Coronary artery (tissue), 2 donors: ENCODE measurements around the gene ATRN.

Experiments used
- DNase-seq: peaks from one replicate; pipeline ENCODE4 v3.0.0-alpha.2; 2017; ENCODE audit warnings: low spot score
- H3K27ac ChIP-seq, 2 donors: fragments of 200-600 bp; sonication (generic); one replicate each; pipeline ENCODE4 v1.5.1; 2016 to 2019
- H3K4me3 ChIP-seq: fragments of 200-600 bp; sonication (generic); 2 replicates; pipeline ENCODE4 v1.5.1; 2016; ENCODE audit warnings: mild to moderate bottlenecking, moderate library complexity
- TF ChIP-seq, protein P1 (sequence below): fragments of 200-600 bp; sonication (generic); IDR thresholded peaks from one replicate; pipeline ENCODE4 v1.5.1; 2019; ENCODE audit warnings: antibody characterized with exemption

The ATRN gene

DNA sequence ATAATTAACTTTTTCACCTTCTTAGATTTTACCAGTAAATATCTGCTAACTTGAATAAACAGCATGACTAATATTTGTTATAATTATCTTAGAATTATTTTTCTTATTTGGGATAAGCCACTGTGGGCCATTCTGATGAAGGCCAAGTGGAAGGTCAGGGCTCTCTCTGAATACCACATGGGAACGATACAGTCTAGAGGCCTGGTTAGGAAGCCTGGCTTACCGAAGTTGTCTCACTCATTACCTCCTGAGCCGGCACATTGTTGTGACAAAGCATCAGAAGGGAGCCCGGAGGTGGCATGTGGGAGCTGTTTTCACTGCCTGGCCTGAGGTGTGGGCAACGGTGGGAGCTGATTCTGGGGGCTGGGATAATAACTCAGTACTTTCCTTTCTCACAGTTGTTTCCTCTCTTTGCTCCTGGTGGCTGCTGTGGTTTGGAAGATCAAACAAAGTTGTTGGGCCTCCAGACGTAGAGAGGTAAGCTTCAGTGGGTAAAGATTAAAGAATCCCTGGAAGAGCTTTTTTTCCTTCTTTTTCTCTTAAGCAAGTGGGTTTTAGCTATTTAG is 163.2 kb downstream of the ATRN start:
- no peak overlapping the region for H3K4me3 ChIP-seq
- no peak overlapping the region for H3K27ac ChIP-seq
- no peak for DNase-seq
- TF ChIP-seq, protein P1, sequence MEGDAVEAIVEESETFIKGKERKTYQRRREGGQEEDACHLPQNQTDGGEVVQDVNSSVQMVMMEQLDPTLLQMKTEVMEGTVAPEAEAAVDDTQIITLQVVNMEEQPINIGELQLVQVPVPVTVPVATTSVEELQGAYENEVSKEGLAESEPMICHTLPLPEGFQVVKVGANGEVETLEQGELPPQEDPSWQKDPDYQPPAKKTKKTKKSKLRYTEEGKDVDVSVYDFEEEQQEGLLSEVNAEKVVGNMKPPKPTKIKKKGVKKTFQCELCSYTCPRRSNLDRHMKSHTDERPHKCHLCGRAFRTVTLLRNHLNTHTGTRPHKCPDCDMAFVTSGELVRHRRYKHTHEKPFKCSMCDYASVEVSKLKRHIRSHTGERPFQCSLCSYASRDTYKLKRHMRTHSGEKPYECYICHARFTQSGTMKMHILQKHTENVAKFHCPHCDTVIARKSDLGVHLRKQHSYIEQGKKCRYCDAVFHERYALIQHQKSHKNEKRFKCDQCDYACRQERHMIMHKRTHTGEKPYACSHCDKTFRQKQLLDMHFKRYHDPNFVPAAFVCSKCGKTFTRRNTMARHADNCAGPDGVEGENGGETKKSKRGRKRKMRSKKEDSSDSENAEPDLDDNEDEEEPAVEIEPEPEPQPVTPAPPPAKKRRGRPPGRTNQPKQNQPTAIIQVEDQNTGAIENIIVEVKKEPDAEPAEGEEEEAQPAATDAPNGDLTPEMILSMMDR = no peak

DNA sequence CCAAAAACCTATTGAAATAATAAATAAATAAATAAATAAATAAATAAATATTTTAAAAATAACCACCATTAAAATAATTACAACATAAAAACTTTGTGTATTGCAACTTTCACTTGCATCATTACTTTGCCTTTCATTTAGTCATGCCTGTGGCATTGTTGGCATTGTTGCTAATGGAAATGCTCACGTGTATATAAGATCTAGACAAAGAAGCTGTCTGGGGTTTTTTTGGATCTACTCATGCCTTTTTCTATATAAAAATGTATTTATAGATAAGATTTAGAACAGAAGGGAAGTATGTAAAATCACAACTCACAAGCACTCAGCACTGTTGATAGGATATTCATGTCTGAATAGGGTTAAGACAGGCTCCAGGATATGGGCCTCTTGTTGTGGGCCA is 164.5 kb downstream of the ATRN start:
- TF ChIP-seq, protein P1 = no peak
- no peak for DNase-seq
- Histone ChIP-seq H3K27ac (no peak overlapping the region), H3K4me3 (no peak overlapping the region)

- no peak overlapping the region for H3K27ac ChIP-seq
- TF ChIP-seq, protein P1 = no peak
- DNase-seq = no peak
- no peak overlapping the region for H3K4me3 ChIP-seq
These were observed 169.4 kb downstream of the ATRN start for GRCh38 chr20:3640259-3640658.

GRCh38 chr20:3645309-3646066 is 174.7 kb downstream of the ATRN start:
- DNase-seq = no peak
- H3K27ac ChIP-seq = no peak overlapping the region
- no peak overlapping the region for H3K4me3 ChIP-seq
- TF ChIP-seq, protein P1 = no peak

DNA sequence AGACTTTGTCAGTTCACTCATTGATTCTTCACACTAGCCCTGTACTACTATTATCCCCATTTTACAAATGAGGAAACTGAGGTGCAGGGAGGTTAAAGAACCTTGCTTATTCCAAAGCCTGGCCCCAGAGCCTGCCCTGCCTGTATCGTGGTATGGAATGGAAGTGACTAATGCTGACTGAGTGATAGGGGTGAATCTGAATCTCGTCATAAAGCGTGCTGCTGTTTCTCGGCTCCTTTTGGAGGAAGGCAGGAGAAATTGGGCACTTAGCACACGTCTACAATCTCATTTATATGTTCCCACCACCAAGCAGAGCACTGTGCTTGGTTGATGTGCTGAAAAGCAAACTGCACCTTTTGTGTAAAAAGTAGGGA is 175.2 kb downstream of the ATRN start:
- Histone ChIP-seq H3K4me3 (no peak overlapping the region), H3K27ac (no peak overlapping the region)
- no peak for DNase-seq
- TF ChIP-seq, protein P1 = no peak

- no peak for DNase-seq
- Histone ChIP-seq H3K4me3 (no peak overlapping the region), H3K27ac (no peak overlapping the region)
These were observed 175.8 kb downstream of the ATRN start for GRCh38 chr20:3646651-3647050.

More at GRCh38 chr20:3646651-3647050, 175.8 kb downstream of the ATRN start:
- TF ChIP-seq, protein P1 = no peak
